Measurements from ENCODE around the gene OMD.
A peak's percentile ranks its signal among the peaks of the same experiment; 100 is the strongest.

OMD gene

DNA sequence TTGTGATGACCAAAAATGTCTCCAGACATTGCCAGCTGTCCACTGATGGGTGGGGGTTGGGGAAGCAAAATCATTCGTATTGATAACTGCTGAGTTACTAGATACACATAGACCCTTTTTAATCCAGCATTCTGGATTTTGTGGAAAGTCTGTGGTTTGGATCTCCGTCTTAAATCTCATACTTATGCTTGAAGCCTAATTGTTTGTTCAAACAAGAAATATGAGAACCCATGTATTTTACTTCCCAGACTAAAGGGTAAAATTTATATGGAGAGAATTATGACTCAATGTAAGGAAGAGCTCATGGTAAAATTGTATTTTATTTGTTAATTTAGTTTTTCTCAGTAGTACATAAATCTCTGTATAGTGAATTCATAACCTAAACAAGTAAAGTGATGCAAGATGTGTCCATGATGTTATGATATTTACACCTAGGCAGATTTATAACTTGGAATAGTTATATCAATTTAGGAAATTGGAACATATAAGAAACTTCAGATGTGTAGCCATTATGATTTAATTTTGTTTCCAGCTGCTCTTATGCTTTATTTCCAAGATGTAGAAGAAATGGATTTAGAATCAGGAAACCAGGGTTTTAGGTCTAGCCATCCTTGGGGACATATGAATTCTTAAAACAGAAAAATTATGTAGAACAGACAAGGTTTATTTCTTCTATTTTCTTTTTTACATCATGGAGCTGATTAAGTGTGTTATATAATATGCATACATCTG lies 15.4 kb downstream of the OMD start:
- no peak for DNase-seq

DNA sequence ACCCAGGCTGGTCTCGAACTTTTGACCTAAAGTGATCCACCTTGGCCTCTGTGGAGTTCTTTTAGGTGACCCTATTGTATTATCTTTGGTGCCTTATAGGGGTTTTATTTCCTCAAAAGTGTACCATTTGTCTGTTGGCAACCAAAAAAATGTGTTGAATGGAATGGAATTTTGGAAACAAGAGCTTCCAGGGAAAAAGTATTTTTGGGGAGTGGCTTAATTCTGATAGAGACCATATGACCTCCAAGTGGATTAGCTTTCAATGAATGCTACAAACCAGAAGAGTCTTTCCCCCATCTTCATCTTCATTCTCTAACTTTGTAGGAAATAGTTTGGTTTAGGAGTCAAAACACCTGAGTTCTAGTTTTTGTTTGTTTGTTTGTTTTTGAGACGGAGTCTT lies 16.5 kb downstream of the OMD start:
- DNase-seq = no peak

DNA sequence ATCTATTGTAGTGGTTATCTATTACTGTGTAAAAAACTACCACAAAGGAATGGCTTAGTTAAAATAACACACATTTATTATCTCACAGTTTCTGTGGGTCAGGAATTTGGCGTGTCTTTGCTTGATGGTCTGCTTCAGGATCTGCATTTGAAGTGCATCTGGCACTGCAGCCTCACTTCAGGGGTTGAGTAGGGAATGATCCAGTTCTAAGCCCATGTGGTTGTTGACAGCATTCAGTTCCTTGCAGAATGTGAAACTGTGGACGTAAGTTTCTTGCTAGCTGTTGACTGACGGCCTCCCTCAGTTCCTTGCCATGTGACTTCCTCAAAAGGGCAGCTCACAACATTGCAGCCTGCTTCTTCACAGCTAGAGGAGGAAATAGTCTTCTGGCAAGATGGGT lies 17.8 kb downstream of the OMD start:
- peak; percentile 70 to 72 for DNase-seq

DNA sequence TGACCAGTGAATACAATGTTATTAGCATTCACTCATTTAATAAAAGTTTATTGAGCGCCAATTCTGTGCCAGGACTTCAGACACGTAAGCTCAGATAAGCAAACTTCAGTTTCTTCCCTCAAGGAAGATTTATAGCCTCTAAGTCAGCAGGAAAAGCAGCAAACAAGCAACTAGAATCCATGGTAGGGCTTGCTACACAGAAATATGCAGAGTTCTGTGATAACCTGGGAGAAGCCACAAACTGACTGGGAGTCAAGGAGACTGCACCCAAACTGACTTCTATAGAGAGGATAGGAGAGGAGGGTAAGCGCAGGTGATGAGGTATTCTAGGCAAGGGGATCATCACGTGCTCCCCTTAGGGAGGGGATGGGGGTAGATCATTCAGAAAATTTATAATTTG lies 18.5 kb downstream of the OMD start:
- no peak for DNase-seq

DNA sequence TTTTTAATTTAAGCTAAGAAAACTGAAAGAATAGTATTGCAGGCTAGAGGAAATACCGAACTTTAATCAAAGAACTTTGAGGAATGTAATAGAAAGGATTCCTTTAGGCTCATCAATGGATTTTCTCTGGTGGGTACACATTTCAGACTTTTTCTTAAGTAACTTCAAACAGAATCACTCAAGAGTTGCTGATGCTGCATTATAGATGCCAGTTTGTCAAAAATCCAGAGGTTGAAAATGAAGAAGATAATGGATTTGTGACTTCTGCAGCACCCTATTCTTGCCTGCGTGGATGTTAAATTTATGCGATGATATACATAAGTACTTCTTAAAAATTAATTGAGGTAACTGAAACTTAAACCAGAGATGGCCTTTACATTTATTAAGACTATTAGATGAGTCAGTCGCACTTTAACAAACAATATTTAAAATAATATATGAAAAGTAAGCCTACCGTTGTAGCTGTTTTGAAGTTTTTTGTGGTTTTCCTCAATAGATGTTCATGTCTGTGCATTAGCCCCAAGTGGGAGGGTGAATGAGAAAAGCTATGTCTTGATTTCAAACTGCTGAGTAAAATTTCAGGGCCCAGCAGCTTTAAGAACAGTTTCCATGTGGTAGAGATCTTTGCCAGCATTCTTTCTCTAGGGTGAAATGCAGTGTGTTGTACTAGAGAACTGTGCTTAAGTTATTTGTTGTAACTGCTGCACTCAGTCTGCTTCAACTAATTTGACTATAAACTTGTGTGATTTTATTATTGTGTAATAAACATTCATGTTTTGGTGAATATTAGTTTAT lies 20.0 kb downstream of the OMD start, which contains the start of gene OGN:
Gene OGN, minus strand, starts transcription at position 537 of the 795 bp plus-strand sequence. CDS start 1,171 bp downstream, outside the sequence.
- DNase-seq = peak in 1 of 2 donors; percentile 12

DNA sequence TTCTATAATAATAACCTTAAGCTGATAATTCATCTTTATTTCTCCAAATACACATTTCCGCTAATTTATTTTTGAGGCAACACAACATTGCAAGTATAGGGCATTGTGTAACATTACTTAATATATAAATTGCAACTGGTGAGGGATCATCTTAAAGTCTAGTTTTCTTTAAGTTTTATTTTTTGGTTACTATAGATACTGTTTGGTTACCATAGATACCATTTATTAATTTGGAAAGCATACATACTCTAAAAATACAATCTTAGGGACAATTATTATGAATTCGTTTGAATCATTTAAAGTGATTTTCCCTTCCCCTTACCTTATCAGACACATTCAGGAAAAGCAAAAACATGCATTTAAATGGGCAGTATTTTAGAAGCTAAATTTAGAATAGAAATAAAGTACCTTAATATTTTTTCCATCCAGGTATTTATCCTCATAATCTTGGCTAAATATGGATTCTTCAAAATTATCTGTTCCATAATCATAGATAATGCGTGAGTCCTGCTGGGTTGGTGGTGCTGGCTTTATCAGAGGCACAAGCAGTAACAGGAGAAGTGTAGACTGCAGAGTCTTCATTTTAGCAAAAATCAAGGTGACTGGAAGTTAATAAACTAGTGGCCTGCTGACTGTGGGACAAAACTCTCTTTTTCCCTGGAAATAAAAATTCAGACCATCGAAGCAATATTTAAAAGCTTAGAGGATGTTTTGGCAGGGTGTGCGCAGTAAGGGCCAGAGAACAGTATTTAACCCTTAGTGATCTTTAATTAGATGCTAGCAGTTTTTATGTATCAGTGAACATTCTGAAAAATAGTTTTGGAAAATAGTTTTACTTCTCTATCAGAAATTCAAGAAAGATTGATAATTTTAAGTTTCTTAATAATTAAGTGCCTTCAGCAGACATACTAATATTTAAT lies 21.2 kb downstream of the OMD start:
- DNase-seq = no peak

DNA sequence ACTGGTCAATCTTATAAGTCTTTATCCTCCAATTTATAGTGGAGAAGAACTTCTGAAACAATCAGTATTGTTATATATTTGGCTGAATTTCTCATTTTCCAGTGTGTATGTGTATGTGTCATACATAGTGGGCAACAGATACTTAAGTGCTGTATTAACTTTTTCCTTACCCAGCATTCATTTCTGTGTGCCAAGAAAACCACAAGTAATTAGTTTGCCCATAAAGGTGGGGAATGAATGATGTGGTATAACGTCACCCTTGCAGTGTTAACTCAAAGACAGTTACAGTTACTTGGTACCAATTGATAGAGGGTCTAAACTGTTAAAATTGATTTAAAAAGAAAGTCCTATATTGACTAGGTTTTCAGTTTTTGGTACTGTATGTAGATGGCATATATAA lies 21.9 kb downstream of the OMD start:
- DNase-seq = no peak

DNA sequence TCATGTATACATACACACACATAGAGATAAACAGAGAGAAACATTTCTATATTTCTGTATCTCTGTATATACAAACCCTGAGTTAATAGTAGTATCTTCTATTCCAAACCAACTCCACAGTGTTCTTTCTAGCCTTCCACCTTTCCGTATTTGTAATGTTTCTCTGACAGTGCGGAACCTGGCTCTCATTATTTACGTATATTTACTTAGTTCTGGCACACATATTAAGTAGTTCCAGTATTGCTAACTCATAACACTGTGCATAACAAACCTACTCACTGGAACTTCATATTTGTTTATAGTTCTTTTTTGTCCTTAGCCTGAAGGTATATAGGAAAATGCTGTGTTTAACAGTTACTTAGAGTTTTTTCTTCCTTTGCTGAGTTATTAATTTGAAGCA lies 26.4 kb downstream of the OMD start:
- no peak for DNase-seq

DNA sequence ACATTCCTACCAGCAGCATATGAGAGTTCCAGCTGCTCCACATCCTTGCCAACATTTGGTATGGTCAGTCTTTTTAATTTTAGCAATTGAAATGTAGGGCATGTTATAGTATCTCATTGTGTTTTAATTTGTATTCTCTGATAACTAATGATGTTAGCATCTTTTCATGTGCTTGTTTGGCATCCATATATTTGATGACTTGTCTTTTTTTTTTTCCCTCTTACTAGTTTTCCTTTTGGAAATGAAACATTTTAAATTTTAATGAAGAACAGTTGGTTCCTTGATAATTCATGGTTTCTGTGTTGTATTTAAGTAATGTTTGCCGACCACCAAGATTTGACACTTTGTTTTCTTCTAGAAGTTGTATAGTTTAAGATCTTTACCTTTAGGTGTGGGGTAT lies 28.7 kb downstream of the OMD start:
- no peak for DNase-seq

DNA sequence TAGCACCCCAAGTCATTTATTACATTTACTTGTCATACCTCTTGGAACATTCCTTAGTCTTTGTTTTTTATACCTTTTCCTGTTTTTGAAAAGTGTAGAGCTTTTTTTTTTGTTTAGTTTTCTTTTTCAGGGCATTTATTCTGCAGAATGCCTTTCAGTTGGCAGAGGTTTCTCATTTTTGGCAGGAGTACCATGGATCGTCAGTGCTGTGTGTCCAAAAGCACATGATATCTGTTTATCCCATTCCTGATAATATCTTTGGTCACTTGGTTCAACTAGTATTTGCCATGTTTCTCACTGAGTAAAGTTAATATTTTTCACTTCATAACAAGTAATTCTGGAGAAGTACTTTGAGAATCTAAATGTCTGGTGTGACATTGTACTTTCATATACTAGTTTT lies 30.6 kb downstream of the OMD start:
- no peak for DNase-seq

DNA sequence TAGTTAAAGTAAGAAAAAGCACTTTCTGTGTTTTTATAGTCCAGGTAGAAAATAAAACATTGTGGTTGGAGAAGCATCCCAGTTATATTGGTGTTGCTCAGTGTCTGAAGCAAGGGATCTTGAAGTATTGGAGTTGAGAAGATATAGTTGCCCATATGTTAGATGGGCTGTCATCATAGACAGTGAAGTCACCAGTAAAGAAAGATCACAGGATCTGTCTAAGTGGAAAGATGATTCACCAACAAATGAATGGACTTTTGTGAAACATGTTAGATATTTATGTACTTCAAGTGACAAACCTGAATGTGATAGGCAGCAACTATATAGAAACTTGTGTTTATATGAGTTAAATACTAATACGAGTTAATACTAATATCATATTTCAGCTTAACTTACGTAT lies 31.6 kb downstream of the OMD start:
- no peak for DNase-seq

DNA sequence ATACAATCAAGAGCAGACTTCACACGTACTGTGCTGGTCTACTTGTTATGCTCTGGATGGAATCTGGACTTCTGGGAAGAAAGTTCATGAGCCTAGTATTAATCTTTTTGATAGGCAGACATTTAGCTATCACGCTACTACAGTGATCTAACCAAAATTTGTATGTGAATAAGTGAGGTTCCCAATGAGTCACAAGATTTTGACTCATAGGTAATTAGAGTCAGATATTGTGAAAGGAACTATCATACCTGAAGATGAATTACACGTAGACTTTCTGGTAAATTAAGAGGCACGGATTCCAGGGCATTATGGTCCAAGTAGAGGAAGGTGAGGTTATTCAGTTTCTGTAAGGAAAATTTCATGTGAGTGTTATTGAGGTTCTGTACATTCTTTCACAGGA lies 38.3 kb downstream of the OMD start:
- DNase-seq = no peak

DNA sequence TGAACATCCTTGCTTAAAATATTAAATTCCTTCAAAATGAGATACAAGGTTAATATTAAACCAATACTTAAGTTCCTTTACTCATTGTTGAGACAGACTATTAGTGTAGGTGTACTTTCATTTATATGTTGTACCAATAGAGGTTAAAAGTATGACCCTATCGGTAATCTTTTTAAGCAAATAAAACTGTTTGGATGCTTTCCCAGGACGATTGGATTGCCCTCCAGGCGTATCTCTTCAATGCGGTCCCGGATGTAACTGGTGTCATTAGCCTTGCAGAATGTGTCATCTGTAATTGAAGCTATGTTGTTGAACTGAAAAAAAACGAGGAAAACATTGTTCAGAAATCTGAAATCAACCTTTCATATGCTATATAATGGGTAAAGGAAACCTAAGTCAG lies 38.8 kb downstream of the OMD start:
- DNase-seq = no peak

DNA sequence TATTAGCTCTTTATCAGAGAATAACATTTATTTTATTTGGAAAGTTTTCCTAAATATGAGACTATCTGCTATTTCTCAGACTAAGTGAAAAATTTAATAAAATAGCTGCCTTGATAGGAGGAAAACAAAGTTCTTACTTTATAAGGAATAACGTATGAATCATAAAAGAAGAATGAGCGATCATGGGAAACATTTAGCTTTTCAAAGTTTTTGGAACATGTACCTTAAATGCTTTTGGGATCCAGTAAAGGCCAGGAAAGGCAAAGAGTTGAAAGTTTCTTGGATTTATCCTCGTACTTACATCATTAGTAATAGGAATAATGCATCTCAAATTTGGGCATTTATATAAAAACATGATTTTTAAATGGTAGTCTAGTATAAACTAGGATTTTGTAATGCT lies 39.3 kb downstream of the OMD start:
- DNase-seq = no peak

DNA sequence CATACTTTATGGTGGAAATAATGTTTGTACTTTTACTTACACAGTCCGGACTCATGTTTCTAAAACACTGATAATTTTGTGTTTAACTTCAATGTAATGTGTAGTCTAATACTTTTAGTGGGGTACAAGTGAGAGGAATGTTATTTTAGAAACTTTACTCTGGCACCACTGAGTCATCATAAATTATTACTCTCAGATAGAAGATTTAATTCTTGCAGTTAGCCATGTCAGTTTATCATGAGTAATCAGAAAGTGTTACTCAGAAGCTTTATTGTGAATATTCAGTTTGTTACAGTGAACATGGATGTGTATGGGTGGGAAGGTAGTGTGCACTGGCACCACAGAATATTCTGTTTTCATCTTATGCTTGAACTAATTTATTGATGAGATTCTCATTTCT lies 39.9 kb downstream of the OMD start:
- no peak for DNase-seq

DNA sequence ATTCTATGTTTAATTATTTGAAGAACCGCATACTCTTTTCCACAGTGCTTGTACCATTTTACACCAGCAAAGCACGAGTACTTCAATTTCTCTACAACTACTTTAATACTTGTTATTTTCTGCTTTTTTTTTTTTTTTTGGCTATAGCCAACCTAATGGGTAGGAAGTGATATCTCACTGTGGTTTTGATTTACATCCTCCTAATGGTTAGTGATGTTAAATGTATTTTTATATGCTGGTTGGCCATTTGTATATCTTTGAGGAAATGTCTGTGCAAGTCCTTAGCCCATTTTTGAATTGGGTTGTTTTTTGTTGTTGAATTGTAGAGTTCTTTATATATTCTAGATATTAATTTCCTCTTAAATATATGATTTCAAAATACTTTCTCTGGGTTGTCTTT lies 42.5 kb downstream of the OMD start:
- DNase-seq = no peak

DNA sequence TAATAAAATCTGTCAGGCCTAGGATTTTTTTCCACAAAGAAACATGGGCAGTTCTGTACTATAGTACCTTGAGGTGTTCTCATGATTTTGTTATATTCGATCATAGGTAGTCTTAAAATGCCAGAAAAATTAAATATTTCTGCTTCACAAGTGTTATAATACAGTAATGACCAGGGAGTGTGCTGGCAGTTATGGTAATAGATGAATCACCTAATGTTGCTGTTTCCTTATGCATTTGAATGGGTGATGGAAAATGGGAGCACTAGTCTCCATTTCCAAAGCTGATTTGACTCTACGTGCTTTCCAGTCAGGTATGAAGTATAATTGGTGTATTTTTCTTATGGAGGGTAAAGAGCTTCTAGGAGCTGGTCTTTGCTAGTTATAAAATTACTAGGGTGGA lies 43.7 kb downstream of the OMD start:
- no peak for DNase-seq

DNA sequence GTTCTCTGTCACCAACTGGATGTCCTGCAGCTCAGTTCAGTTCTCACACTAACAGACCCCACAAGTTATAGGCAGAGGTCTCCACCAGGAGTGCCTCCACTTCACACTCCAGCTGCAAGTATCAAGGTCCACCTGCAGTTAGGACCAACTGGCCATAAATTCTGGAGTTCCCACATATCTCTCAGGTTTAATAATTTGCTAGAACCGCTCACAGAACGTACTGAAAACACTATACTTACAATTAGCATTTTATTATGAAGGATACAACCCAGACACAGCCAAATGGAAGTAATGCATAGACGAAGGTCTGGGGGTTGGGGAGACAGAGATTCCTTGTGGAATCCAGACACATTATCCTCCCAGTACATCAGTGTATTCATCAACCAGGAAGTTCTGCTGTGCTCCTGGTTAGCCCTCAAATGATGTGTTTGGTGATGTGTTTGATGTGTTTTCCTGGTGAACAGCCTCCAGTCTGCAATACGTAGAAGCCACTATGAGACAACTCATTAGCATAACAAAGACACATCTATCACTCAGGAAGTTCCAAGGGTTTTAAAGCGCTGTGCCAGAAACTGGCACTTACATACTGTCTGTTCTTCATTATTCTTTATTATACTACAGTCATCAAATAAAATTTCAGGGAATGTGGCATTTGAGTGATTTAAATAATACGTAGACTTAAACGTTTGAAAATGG lies 45.3 kb downstream of the OMD start:
- peak in 1 of 2 donors; percentile 7 for DNase-seq

DNA sequence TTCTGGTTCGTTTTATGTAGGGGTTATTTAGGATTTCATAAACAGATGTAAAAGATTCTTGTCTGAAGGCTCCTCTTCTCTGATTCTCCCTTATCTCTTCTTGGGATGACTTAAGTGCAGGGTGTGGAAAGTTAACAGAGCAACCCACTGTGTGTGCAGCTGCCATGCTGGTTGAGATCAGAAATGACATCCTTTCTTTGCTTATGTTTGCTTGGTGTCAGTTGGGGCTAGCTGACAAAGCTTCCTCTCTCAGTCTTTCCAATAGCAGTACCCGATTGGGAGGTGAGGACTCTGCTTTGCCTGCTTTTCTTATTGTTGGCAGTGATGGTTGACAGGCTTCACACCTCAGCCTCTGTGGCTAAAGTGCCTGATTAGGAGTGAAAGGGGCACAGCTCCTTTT lies 46.4 kb downstream of the OMD start:
- DNase-seq = no peak

DNA sequence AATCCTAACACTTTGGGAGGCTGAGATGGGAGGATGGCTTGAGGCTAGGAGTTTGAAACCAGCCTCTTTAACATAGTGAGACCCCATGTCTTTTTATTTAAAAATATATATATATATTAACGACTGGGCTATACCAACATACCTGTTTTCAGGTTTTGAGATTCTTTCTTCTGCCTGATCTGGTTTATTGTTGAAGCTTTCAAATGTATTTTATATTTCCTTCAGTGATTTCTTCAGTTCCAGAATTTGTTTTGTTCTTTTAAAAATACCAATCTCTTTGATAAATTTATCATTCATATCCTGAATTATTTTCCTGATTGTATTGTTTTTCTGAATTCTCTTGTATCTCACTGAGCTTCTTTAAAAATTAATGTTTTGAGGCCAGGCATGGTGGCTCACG lies 51.1 kb downstream of the OMD start:
- DNase-seq = no peak

DNA sequence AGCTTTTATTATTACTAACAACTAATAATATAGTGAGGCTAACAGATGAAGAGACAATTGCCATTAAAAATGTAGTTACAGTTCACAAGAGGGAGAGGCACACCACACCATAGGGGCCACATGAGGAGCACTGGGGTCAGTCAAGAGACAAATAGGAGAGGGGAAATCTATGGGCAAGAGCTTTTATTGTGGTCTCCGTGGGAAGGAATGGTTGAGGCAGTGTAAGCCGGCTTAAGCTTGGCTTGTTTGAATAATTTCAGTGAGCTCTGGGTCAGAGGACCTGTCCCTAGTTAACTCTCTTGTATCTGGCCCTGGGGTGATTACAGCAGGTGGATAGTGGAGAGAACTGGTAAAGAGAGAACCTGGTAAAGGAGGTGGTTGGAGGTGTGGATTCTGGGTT lies 55.2 kb downstream of the OMD start:
- no peak for DNase-seq

All from CD4-positive, alpha-beta T cell treated with Interferon alpha-2 for 1 hour (primary cell).